ENCODE data around the gene MYO10.

MYO10 gene

GRCh38 chr5:16805486-16805885, 130.6 kb downstream of the MYO10 start:
- H3K4me3 ChIP-seq (ENCODE audit: low read depth, low read length): no peak overlapping the region
- H3K36me3 ChIP-seq (ENCODE audit: control insufficient read depth in 2 of 2, insufficient read depth in 1 of 2, low read length in 2 of 2): no peaks in the 10 kb centered on the region
- ChIA-PET POLR2A (interaction anchor here (0.6 to 0.7 kb wide), 2 partner anchors 324 to 1146 kb away, joined by 3 read pairs; no protein-coding TSS in a partner anchor), CTCF (interaction anchor here (0.6 to 1.8 kb wide), 5 partner anchors 14 to 499 kb away, joined by 3 to 10 read pairs (median 4); no protein-coding TSS in a partner anchor)
- H3K4me1 ChIP-seq (ENCODE audit: control insufficient read depth, insufficient read depth, low read length): 0 out of 2 replicates have a peak, but pooled peaks cover 2% of the 10 kb centered on the region
- H3K9me3 ChIP-seq (ENCODE audit: control insufficient read depth, insufficient read depth, low read depth, low read length): no peaks in the 10 kb centered on the region
- H3K27ac ChIP-seq (ENCODE audit: extremely low read depth, low read depth, low read length): no peak overlapping the region
- TF ChIP-seq ZNF311 (tag by site-specific recombination; IDR thresholded peaks at IDR 0.05; ENCODE audit: borderline replicate concordance) (no peak), ZNF202 (tag by site-specific recombination; IDR thresholded peaks at IDR 0.05; ENCODE audit: borderline replicate concordance) (no peak)

- TF ChIP-seq ZNF654 (tag by site-specific recombination; IDR thresholded peaks at IDR 0.05; ENCODE audit: low read depth) (no peak), ZNF239 (tag by site-specific recombination; IDR thresholded peaks at IDR 0.05) (no peak), ZNF76 (tag by site-specific recombination; IDR thresholded peaks at IDR 0.05; ENCODE audit: borderline replicate concordance, low read depth) (no peak), ZFHX2 (tag by site-specific recombination; conservative IDR thresholded peaks at IDR 0.05) (peak; percentile 21; the same call in 1 of the 2 replicates), ZNF335 (tag by site-specific recombination; conservative IDR thresholded peaks at IDR 0.05) (no peak), EGR2 (tag by site-specific recombination; IDR thresholded peaks at IDR 0.05; ENCODE audit: low read depth) (0 out of 2 replicates have a peak, but pooled peaks have one; percentile 11), KLF16 (tag by site-specific recombination; IDR thresholded peaks at IDR 0.05) (no peak), PRDM10 (tag by site-specific recombination; IDR thresholded peaks at IDR 0.05) (no peak), SCRT1 (tag by site-specific recombination; IDR thresholded peaks at IDR 0.05; ENCODE audit: borderline replicate concordance) (no peak), ZNF311 (tag by site-specific recombination; IDR thresholded peaks at IDR 0.05; ENCODE audit: borderline replicate concordance) (no peak)
- no peaks in the 10 kb centered on the region for H3K9me3 ChIP-seq (ENCODE audit: control insufficient read depth, insufficient read depth, low read depth, low read length)
- CTCF ChIA-PET: interaction anchor here (0.6 to 1.9 kb wide), 2 partner anchors 327 to 387 kb away, joined by 4 to 5 read pairs; no protein-coding TSS in a partner anchor
- POLR2A ChIA-PET: no interaction called here
- no peaks in the 10 kb centered on the region for H3K36me3 ChIP-seq (ENCODE audit: control insufficient read depth in 2 of 2, insufficient read depth in 1 of 2, low read length in 2 of 2)
- H3K27ac ChIP-seq (ENCODE audit: extremely low read depth, low read depth, low read length): no peak overlapping the region
- no peaks in the 10 kb centered on the region for H3K4me1 ChIP-seq (ENCODE audit: control insufficient read depth, insufficient read depth, low read length)
- H3K4me3 ChIP-seq (ENCODE audit: low read depth, low read length): no peak overlapping the region
These were observed 132.3 kb downstream of the MYO10 start for GRCh38 chr5:16803831-16804230.

- Histone ChIP-seq H3K36me3 (ENCODE audit: control insufficient read depth in 2 of 2, insufficient read depth in 1 of 2, low read length in 2 of 2) (no peaks in the 10 kb centered on the region), H3K9me3 (ENCODE audit: control insufficient read depth, insufficient read depth, low read depth, low read length) (no peaks in the 10 kb centered on the region), H3K4me1 (ENCODE audit: control insufficient read depth, insufficient read depth, low read length) (no peaks in the 10 kb centered on the region), H3K27ac (ENCODE audit: extremely low read depth, low read depth, low read length) (no peak overlapping the region), H3K4me3 (ENCODE audit: low read depth, low read length) (no peak overlapping the region)
- ChIA-PET POLR2A (no interaction called here), CTCF (interaction anchor here (0.6 to 1.5 kb wide), 5 partner anchors 9 to 390 kb away, joined by 3 to 7 read pairs (median 3); no protein-coding TSS in a partner anchor)
- TF ChIP-seq ZNF785 (tag by site-specific recombination; IDR thresholded peaks at IDR 0.05) (no peak), ZNF580 (tag by site-specific recombination; IDR thresholded peaks at IDR 0.05) (no peak), KLF16 (tag by site-specific recombination; IDR thresholded peaks at IDR 0.05) (no peak), ZNF473 (tag by site-specific recombination; IDR thresholded peaks at IDR 0.05) (no peak), YY1 (tag by site-specific recombination; IDR thresholded peaks at IDR 0.05) (no peak), ZNF701 (tag by site-specific recombination; IDR thresholded peaks at IDR 0.05) (no peak), ZNF639 (tag by site-specific recombination; IDR thresholded peaks at IDR 0.05) (no peak)
These were observed 135.6 kb downstream of the MYO10 start for GRCh38 chr5:16800477-16800876.
